GM13977 (cell line): Measurements from ENCODE around the gene PODXL2.
A peak's percentile ranks its signal among the peaks of the same experiment; 100 is the strongest.
"Not testable (repeated sequence)": the region's sequence is repeated elsewhere in the genome, so short reads cannot be mapped to it uniquely, and the experiment has no call there.

ENCODE experiments used
- DNase-seq: peaks from one replicate; pipeline ENCODE4 v3.0.0; 2012; ENCODE audit warnings: low spot score
- CTCF ChIP-seq: IDR thresholded peaks from 2 replicates; pipeline ENCODE4 v1.5.1; 2012; ENCODE audit warnings: mild to moderate bottlenecking, control low read depth; ENCODE audit not compliant: insufficient read depth; ENCODE audit errors: extremely low read depth, missing control alignments
- in situ Hi-C: fragments of 300-500 bp; cut with MboI; formaldehyde crosslinking; loops from one replicate; pipeline ENCODE4 v1.12.0; 2022; ENCODE audit warnings: low sequenced_read_pairs, low pct_unique_long_range_greater_than_20kb, mixed read lengths, inconsistent platforms; ENCODE audit not compliant: unreplicated experiment

PODXL2 gene

GRCh38 chr3:127677541-127678314 lies 48.7 kb downstream of the PODXL2 start:
- DNase-seq = no peak
- TF ChIP-seq CTCF = no peak
- in situ Hi-C loops = no loop called here

- in situ Hi-C loops = no loop called here
These were observed 49.3 kb downstream of the PODXL2 start for GRCh38 chr3:127678315-127678599.

GRCh38 chr3:127678611-127679533 lies 49.9 kb downstream of the PODXL2 start:
- TF ChIP-seq CTCF = no peak
- no peak for DNase-seq
- in situ Hi-C loops = no loop called here

More at GRCh38 chr3:127678315-127678599, 49.3 kb downstream of the PODXL2 start:
- TF ChIP-seq CTCF = no peak
- DNase-seq = no peak

GRCh38 chr3:127679534-127680145 lies 50.7 kb downstream of the PODXL2 start:
- TF ChIP-seq CTCF = peak; percentile 21
- DNase-seq = no peak
- in situ Hi-C loops = no loop called here

GRCh38 chr3:127680146-127680661 lies 51.2 kb downstream of the PODXL2 start:
- in situ Hi-C loops = no loop called here
- no peak for DNase-seq
- no peak for TF ChIP-seq CTCF

GRCh38 chr3:127680798-127681221 lies 51.8 kb downstream of the PODXL2 start:
- in situ Hi-C loops = no loop called here
- no peak for DNase-seq
- no peak for TF ChIP-seq CTCF

GRCh38 chr3:127682175-127682554 lies 53.2 kb downstream of the PODXL2 start:
- in situ Hi-C loops, DNase-seq: not testable (repeated sequence)
